Measurements from ENCODE around the gene SMAD6. TPM values are rescaled to one million over a fixed set of nuclear protein-coding genes. Genes with fewer than 3 reads are reported as not detected.

The SMAD6 gene
- total and polyA plus RNA-seq, 9 of the 15 experiments (the other 6 are each of a cell fraction or from before 2014, with no cell fraction given): 0.10 to 15.5 (median 3.7) TPM

DNA sequence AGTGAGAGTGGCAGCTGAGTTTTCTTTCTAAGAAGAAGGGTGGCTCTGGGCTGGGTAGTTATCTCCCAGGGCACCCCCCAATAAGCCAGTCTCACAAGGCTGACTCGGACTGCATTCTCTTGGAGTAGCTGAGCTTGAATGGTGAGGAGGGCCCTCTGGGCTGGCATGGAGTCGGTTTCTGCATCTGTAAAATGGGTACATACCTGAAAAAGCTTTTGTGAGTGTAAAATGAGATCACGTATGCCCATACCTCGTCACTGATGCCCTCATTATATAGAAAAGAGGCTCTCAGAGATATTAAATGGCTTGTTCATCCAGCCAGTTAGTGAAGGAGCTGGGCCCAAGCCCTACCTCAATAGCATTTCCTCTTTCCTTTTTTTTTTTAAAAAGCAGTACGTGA lies 41.2 kb downstream of the SMAD6 start (continued):
- TF ChIP-seq ZSCAN32 (CRISPR knock-in tag; IDR thresholded peaks at IDR 0.05): no peak
- TF ChIP-seq BCOR (IDR thresholded peaks at IDR 0.05): peak; percentile 50; the same call in 1 of the 2 replicates
- TF ChIP-seq ZNF316 (IDR thresholded peaks at IDR 0.05): no peak
- no peak for TF ChIP-seq ZNF445 (CRISPR knock-in tag; IDR thresholded peaks at IDR 0.05; ENCODE audit: low read depth)
- no peak for TF ChIP-seq ETV6 (IDR thresholded peaks at IDR 0.05; ENCODE audit: borderline replicate concordance in 1 of 2, low read depth in 2 of 2, low read length in 1 of 2)
- no peak for TF ChIP-seq ETV6 (CRISPR knock-in tag; IDR thresholded peaks at IDR 0.05; ENCODE audit: borderline replicate concordance)
- TF ChIP-seq RUNX1 (IDR thresholded peaks at IDR 0.05; ENCODE audit: low read depth): no peak
- no peak for TF ChIP-seq ZNF707 (CRISPR knock-in tag; conservative IDR thresholded peaks at IDR 0.05)
- no peak for TF ChIP-seq POLR3G (IDR thresholded peaks at IDR 0.05; ENCODE audit: extremely low read depth, insufficient read length, insufficient replicate concordance)
- no peak for TF ChIP-seq CBFA2T2 (conservative IDR thresholded peaks at IDR 0.05)
- TF ChIP-seq EHMT2 (IDR thresholded peaks at IDR 0.05): no peak
- TF ChIP-seq, protein P1, sequence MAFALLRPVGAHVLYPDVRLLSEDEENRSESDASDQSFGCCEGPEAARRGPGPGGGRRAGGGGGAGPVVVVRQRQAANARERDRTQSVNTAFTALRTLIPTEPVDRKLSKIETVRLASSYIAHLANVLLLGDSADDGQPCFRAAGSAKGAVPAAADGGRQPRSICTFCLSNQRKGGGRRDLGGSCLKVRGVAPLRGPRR (CRISPR knock-in tag; IDR thresholded peaks at IDR 0.05): no peak
- no peak for TF ChIP-seq ZNF212 (CRISPR knock-in tag; IDR thresholded peaks at IDR 0.05)
- TF ChIP-seq, protein P2, sequence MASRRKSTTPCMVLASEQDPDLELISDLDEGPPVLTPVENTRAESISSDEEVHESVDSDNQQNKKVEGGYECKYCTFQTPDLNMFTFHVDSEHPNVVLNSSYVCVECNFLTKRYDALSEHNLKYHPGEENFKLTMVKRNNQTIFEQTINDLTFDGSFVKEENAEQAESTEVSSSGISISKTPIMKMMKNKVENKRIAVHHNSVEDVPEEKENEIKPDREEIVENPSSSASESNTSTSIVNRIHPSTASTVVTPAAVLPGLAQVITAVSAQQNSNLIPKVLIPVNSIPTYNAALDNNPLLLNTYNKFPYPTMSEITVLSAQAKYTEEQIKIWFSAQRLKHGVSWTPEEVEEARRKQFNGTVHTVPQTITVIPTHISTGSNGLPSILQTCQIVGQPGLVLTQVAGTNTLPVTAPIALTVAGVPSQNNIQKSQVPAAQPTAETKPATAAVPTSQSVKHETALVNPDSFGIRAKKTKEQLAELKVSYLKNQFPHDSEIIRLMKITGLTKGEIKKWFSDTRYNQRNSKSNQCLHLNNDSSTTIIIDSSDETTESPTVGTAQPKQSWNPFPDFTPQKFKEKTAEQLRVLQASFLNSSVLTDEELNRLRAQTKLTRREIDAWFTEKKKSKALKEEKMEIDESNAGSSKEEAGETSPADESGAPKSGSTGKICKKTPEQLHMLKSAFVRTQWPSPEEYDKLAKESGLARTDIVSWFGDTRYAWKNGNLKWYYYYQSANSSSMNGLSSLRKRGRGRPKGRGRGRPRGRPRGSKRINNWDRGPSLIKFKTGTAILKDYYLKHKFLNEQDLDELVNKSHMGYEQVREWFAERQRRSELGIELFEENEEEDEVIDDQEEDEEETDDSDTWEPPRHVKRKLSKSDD (conservative IDR thresholded peaks at IDR 0.05; ENCODE audit: low read length): no peak
- peak; percentile 71 for TF ChIP-seq ADNP (tag; IDR thresholded peaks at IDR 0.05)
- TF ChIP-seq RBM25 (IDR thresholded peaks at IDR 0.05; ENCODE audit: low read depth, low read length, severe bottlenecking): peak; percentile 89
- no peak for TF ChIP-seq BMI1 (IDR thresholded peaks at IDR 0.05; ENCODE audit: low read length)
- no peak for TF ChIP-seq MTA3 (IDR thresholded peaks at IDR 0.05; ENCODE audit: borderline replicate concordance)
- TF ChIP-seq ZSCAN29 (IDR thresholded peaks at IDR 0.05): no peak
- TF ChIP-seq C11orf30 (IDR thresholded peaks at IDR 0.05; ENCODE audit: low read depth): no peak
- TF ChIP-seq KLF16 (IDR thresholded peaks at IDR 0.05): no peak
- no peak for TF ChIP-seq ASH1L (IDR thresholded peaks at IDR 0.05; ENCODE audit: borderline replicate concordance, low read depth, partially characterized antibody)
- no peak for TF ChIP-seq OTX1 (CRISPR knock-in tag; IDR thresholded peaks at IDR 0.05)

All from K562 (cell line).